GM10266 (cell line): Measurements from ENCODE around the gene SULT4A1.

ENCODE experiments used
- DNase-seq: peaks from one replicate; pipeline ENCODE4 v3.0.0; 2012; ENCODE audit errors: extremely low spot score
- TF ChIP-seq, protein P1 (sequence below): IDR thresholded peaks from 2 replicates; pipeline ENCODE4 v1.5.1; 2012; ENCODE audit warnings: mild to moderate bottlenecking, low read depth; ENCODE audit not compliant: control insufficient read depth, insufficient read depth; ENCODE audit errors: missing control alignments

SULT4A1 gene

DNA sequence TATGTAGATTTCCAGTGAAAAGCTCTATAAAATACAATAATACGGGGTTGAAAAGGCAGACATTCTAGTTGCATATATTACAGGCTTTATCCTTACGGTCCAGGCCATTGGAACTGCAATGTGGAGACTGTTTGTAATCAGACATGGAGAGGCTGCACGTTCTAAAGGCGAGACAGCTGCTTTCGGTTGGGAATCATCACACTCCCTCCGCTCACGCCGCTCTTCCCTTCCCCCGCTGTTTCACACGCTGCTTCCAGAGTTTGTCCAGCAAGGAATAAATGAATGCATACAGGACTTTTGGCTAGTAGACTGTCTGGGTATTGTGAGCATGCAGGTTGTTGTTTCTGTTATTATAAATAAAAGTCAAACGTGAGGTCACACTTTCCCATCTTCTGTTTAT lies 36.7 kb downstream of the SULT4A1 start:
- TF ChIP-seq, protein P1, sequence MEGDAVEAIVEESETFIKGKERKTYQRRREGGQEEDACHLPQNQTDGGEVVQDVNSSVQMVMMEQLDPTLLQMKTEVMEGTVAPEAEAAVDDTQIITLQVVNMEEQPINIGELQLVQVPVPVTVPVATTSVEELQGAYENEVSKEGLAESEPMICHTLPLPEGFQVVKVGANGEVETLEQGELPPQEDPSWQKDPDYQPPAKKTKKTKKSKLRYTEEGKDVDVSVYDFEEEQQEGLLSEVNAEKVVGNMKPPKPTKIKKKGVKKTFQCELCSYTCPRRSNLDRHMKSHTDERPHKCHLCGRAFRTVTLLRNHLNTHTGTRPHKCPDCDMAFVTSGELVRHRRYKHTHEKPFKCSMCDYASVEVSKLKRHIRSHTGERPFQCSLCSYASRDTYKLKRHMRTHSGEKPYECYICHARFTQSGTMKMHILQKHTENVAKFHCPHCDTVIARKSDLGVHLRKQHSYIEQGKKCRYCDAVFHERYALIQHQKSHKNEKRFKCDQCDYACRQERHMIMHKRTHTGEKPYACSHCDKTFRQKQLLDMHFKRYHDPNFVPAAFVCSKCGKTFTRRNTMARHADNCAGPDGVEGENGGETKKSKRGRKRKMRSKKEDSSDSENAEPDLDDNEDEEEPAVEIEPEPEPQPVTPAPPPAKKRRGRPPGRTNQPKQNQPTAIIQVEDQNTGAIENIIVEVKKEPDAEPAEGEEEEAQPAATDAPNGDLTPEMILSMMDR, result no peak
- DNase-seq, result no peak

DNA sequence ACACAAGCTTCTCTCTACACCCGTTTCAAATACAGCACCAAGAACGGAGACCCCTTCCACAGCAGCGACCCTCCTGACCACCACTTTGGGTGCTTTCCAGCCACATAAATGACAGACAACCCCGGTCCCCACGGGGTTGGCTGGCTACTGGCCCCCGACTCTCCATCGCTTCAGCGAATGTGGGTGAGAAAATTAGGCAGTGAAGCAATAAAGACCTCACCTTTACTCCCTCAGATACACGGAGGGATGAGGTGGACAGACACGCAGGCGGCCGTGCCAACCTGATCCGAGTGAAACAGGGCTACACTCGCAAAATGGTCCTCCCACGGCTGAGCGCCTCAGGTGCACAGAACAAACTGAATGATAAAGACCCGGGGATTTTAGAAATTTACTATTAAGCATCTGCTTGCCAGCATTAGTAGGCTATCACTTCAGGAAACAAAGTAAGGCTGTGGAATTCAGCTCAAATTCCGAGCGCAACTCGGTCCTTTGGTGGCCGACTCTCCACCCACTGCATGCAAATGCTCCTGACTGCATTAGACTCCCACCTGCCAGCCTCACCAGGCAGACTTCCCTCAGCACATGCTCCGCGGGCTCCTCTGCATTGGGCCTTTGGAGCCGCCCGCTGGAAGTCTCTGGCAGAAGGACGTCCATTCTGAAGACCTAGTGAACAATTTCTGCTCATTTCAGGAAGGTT lies 37.4 kb downstream of the SULT4A1 start:
- TF ChIP-seq, protein P1, result no peak
- no peak for DNase-seq

DNA sequence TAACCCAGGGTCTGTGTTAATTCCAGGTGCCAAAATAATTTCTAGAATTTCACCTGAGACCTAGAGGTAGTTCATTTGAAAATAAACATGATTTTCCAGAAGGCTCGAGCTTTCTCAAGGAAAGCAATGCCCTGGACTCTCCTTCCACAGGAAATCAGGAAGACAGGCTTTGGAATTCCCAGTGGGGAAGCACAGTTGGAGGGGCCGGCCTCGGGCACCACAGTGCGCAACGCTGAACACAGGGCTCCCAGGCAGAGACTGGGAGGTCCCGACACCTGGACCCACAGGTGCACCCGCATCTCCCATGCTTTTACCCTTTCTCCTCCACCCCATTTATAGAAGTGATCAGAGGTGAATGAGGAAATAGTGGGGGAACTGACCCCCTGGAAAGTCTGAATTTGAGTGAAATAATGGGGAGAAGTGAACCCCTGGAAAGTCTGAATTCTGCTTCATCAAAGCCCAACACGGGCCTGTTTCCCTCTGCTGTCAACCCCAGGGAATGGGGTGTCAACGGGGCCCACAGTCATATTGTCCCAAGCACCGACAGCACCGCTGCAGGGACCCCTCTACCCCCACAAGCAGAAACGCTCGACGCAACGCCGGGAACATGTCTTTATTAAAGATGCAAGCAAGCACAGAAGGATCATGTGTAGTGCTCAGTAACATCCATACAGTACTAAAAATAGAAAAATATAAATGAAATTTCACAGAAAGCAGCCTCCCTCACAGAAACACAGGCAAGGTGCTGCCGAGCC lies 38.2 kb downstream of the SULT4A1 start:
- TF ChIP-seq, protein P1, result no peak
- DNase-seq, result no peak

DNA sequence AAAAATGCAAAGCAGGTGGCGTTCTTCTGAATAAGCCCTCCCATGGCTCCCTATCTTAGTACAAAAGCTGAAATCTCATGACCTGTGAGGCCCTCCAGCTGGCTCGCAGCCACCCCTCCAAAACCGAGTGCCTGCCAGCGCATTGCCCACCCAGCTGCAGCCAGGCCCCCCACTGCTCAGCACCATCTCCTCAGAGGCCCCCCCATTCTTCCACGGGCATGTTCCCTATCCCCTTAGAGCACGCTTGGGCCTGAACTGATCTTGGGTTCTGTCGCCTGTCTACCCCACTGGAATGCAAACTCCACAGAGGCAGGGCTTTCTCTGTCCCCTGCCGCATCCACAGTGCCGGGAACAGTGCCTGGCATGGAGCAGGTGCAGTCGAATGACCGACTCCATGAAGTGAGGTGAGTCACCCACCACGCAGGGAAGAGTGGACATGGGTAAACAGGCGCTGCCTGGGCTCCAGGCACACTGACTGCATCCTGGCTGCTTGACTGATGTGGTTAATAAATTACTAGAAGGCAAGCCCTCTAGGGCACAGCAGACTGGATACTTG lies 38.9 kb downstream of the SULT4A1 start:
- DNase-seq, result no peak
- TF ChIP-seq, protein P1, result no peak

DNA sequence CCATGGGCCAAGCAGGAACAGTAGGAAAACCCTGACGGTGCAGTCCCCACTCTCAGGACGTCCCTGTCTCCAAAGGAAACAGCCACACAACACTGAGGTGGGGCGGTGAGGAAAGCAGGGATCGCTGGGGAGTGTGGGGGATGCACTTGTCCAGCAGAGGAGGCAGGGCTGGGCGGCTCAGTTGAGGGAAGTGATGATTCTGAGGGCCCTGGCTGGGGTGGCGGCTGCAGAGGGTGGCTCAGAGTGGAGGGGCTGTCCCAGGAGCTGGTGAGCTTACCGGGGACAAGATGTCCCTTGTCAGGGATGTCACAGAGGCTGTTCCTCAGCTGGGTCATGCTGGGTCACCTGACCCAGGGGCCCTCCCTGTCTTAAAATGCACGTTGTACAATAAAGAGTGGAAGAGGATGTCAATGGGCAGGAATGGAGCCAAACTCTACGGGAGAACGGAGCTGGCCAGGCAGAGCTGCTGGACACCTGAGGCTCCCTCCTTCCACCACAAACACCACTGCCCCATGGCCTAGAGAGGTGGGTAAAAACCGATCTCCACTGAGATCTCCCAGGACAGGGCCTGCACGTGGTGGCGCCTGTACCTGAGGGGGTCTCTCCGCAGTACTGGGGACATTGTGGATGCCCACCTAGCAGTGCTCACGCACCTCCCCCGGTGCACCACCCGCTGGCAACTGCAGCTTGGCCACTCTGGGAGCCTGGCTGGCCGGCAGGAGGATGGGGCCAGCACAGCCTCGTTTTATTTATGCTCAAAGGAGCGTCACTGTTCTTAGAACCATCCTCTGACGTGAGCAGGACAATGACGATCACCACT lies 40.5 kb downstream of the SULT4A1 start:
- TF ChIP-seq, protein P1, result no peak
- DNase-seq, result no peak

DNA sequence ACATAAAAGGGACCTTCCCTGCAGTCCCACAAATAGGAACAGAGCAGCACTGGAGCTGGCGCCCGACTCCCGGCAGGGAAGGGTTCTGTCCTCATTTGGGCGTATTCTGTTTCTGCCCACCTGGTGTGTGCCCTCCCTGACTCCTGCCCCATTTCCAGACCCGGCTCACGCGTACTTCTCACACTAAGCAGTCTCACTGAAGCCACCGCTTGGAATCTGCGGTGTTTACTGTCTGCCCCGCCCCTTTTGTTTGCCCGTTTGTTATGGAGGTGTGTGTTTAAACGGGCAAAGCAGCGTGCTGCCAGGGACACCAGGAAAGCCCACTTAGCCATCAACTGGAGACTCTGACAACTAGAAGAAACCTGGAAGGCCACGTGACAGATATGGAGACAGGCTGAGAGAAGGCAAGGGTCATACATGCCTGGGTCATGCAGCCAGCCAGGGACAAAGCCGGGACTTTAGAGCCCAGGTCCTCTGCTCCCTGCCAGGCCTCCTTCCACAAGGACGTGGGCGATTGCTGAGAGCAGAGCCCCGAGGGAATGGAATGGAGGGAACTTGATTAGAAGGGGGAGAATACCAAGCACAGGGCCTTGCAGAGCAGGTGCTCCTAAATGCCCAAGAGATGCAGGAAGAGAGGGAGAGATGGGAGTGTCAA lies 41.5 kb downstream of the SULT4A1 start:
- DNase-seq, result no peak
- TF ChIP-seq, protein P1, result no peak
